ENCODE results near the gene TANGO6.

- TF ChIP-seq CTCF (IDR thresholded peaks at IDR 0.05) (no peak), POLR2A (IDR thresholded peaks at IDR 0.05) (no peak)
Observed at GRCh38 chr16:69073181-69073702, 229.9 kb downstream of the TANGO6 start.

Data from tibial nerve (tissue), 3 donors.